Muscle layer of colon (tissue), 2 donors: Measurements from ENCODE around the gene PAPOLG.

Experiments used
- H3K27ac ChIP-seq: one replicate; pipeline ENCODE4 v1.7.0; 2013; ENCODE audit warnings: low read depth, mild to moderate bottlenecking, low read length, moderate library complexity
- H3K27me3 ChIP-seq, 2 donors: one replicate each; pipeline ENCODE4 v1.7.0; 2013; ENCODE audit warnings: low read length in 2 of 2, mild to moderate bottlenecking in 2 of 2; ENCODE audit not compliant: insufficient read depth in 2 of 2, control insufficient read depth in 1 of 2
- H3K36me3 ChIP-seq: one replicate; pipeline ENCODE4 v1.7.0; 2013; ENCODE audit warnings: mild to moderate bottlenecking, low read length; ENCODE audit not compliant: insufficient read depth
- H3K4me1 ChIP-seq: one replicate; pipeline ENCODE4 v1.7.0; 2013; ENCODE audit warnings: mild to moderate bottlenecking, low read length; ENCODE audit not compliant: insufficient read depth
- H3K4me3 ChIP-seq, 2 donors: one replicate each; pipeline ENCODE4 v1.7.0; 2013; ENCODE audit warnings: low read length in 2 of 2, low read depth in 1 of 2, mild to moderate bottlenecking in 1 of 2, moderate library complexity in 1 of 2
- H3K9ac ChIP-seq: one replicate; pipeline ENCODE4 v1.7.0; 2013; ENCODE audit warnings: low read length
- H3K9me3 ChIP-seq: one replicate; pipeline ENCODE4 v1.7.0; 2013; ENCODE audit warnings: mild to moderate bottlenecking, low read length
- donor health status: abdominal sarcoma.
- donor health status: Adenocarcinoma of cecum.

Gene PAPOLG

DNA sequence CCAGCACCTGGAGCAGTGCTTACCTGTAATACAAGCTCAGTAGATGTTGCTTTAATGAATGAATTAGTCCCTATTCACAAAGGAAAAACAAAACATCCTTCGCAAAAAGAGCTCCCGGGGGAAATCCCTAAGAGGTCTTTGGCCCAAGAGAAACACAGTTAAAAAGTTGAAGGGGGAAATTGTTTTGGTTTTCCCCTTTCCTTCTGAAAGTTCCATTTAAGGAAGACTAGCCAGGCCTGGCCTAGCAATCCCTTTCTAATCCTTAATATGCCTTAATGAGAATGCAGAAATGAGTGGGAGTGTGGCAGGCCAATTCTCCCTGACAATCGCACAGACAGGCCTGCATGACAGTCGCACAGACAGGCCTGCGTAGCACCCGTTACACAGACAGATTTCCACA, 91.8 kb downstream of the PAPOLG start:
- Histone ChIP-seq H3K4me3 (no peak overlapping the region), H3K36me3 (no peaks in the 10 kb centered on the region), H3K27ac (no peak overlapping the region), H3K27me3 (no peaks in the 10 kb centered on the region), H3K4me1 (no peaks in the 10 kb centered on the region), H3K9me3 (no peaks in the 10 kb centered on the region), H3K9ac (no peak overlapping the region)
